ENCODE measurements around the gene FAAP100.
A peak's percentile ranks its signal among the peaks of the same experiment; 100 is the strongest.

FAAP100 gene

GRCh38 chr17:81513372-81513752, 38.8 kb downstream of the FAAP100 start:
- H3K4me3 ChIP-seq (ENCODE audit: low read depth, low read length): peak overlapping the region; percentile 56

- H3K4me3 ChIP-seq (ENCODE audit: low read depth, low read length): peak within 1 kb of the TSS; percentile 94
Observed at GRCh38 chr17:81512562-81513371, 39.4 kb downstream of the FAAP100 start, which contains the start of gene ACTG1. ACTG1 (minus strand) TSS chr17:81512799; CDS start chr17:81512354, 445 bp downstream.

GRCh38 chr17:81511804-81512561, 40.2 kb downstream of the FAAP100 start:
- H3K4me3 ChIP-seq (ENCODE audit: low read depth, low read length): peak overlapping the region; percentile 94

- H3K4me3 ChIP-seq (ENCODE audit: low read depth, low read length): peak overlapping the region; percentile 94
Observed at GRCh38 chr17:81511554-81511803, 40.7 kb downstream of the FAAP100 start.

- peak overlapping the region; percentile 94 for H3K4me3 ChIP-seq (ENCODE audit: low read depth, low read length)
Observed at GRCh38 chr17:81510785-81511553, 41.2 kb downstream of the FAAP100 start.

GRCh38 chr17:81509972-81510784, 42.0 kb downstream of the FAAP100 start:
- H3K4me3 ChIP-seq (ENCODE audit: low read depth, low read length): peak overlapping the region; percentile 94

- H3K4me3 ChIP-seq (ENCODE audit: low read depth, low read length): peak overlapping the region; percentile 94
Observed at GRCh38 chr17:81509207-81509971, 42.8 kb downstream of the FAAP100 start.

- H3K4me3 ChIP-seq (ENCODE audit: low read depth, low read length): no peak overlapping the region
Observed at GRCh38 chr17:81508639-81509206, 43.4 kb downstream of the FAAP100 start.

GRCh38 chr17:81503619-81504018, 48.5 kb downstream of the FAAP100 start:
- no peak overlapping the region for H3K4me3 ChIP-seq (ENCODE audit: low read depth, low read length)

GRCh38 chr17:81502471-81503017, 49.6 kb downstream of the FAAP100 start:
- H3K4me3 ChIP-seq (ENCODE audit: low read depth, low read length): no peak overlapping the region

- H3K4me3 ChIP-seq (ENCODE audit: low read depth, low read length): no peak overlapping the region
Observed at GRCh38 chr17:81500047-81500446, 52.1 kb downstream of the FAAP100 start.

GRCh38 chr17:81499601-81499970, 52.6 kb downstream of the FAAP100 start:
- H3K4me3 ChIP-seq (ENCODE audit: low read depth, low read length): no peak overlapping the region

GRCh38 chr17:81498953-81499600, 53.1 kb downstream of the FAAP100 start:
- no peak overlapping the region for H3K4me3 ChIP-seq (ENCODE audit: low read depth, low read length)

- H3K4me3 ChIP-seq (ENCODE audit: low read depth, low read length): no peak overlapping the region
Observed at GRCh38 chr17:81494626-81495377, 57.4 kb downstream of the FAAP100 start.

GRCh38 chr17:81493198-81494038, 58.7 kb downstream of the FAAP100 start:
- no peak overlapping the region for H3K4me3 ChIP-seq (ENCODE audit: low read depth, low read length)

- no peak overlapping the region for H3K4me3 ChIP-seq (ENCODE audit: low read depth, low read length)
Observed at GRCh38 chr17:81492706-81493105, 59.4 kb downstream of the FAAP100 start.

- no peak overlapping the region for H3K4me3 ChIP-seq (ENCODE audit: low read depth, low read length)
Observed at GRCh38 chr17:81492202-81492601, 60.0 kb downstream of the FAAP100 start.

Measured in iPS-11a (cell line).